HL-60 (cell line): ENCODE results near the gene APOBEC3B.
"Not testable (repeated sequence)": the region's sequence is repeated elsewhere in the genome, so short reads cannot be mapped to it uniquely, and the experiment has no call there.

Source experiments
- DNase-seq, 2 experiments: peaks; one replicate each; pipeline ENCODE4 v3.0.0-alpha.2; 2010 to 2020; ENCODE audit warnings: low read depth in 1 of 2, low spot score in 1 of 2
- H3K27ac ChIP-seq: fragments of 250-450 bp; sonication (Bioruptor Pico); replicated peaks from 2 replicates; pipeline ENCODE4 v1.5.1; 2020; ENCODE audit warnings: mild to moderate bottlenecking, moderate library complexity
- H3K27me3 ChIP-seq: fragments of 250-450 bp; sonication (Bioruptor Pico); 2 replicates; pipeline ENCODE4 v1.5.1; 2021; ENCODE audit warnings: mild to moderate bottlenecking, moderate library complexity; ENCODE audit not compliant: insufficient read depth, poor library complexity, severe bottlenecking
- H3K4me3 ChIP-seq: replicated peaks from 2 replicates; pipeline ENCODE4 v1.5.1; 2011; ENCODE audit warnings: mild to moderate bottlenecking, control low read depth, low read length; ENCODE audit not compliant: insufficient read depth
- CTCF ChIP-seq: IDR thresholded peaks from one replicate; pipeline ENCODE4 v1.5.1; 2011; ENCODE audit warnings: low read length, control low read depth, inconsistent platforms; ENCODE audit not compliant: insufficient read depth
- GABPA ChIP-seq: IDR thresholded peaks from 2 replicates; pipeline ENCODE4 v1.6.1; 2012; ENCODE audit warnings: low read depth
- POLR2AphosphoS5 ChIP-seq: IDR thresholded peaks from 2 replicates; pipeline ENCODE4 v1.6.1; 2012; ENCODE audit warnings: low read depth
- REST ChIP-seq: IDR thresholded peaks from 2 replicates; pipeline ENCODE4 v1.6.1; 2012; ENCODE audit warnings: low read depth; ENCODE audit not compliant: insufficient replicate concordance
- SPI1 ChIP-seq: IDR thresholded peaks from 2 replicates; pipeline ENCODE4 v1.6.1; 2012; ENCODE audit warnings: low read depth, mild to moderate bottlenecking, borderline replicate concordance

Gene APOBEC3B

GRCh38 chr22:38997518-38997917, 15.4 kb downstream of the APOBEC3B start:
- H3K4me3 ChIP-seq, result no peak overlapping the region
- no peaks in the 10 kb centered on the region for H3K27me3 ChIP-seq
- TF ChIP-seq GABPA, result no peak
- TF ChIP-seq POLR2AphosphoS5, result no peak
- no peak for TF ChIP-seq SPI1
- TF ChIP-seq REST, result no peak
- TF ChIP-seq CTCF, result no peak
- DNase-seq, result no peak
- no peak overlapping the region for H3K27ac ChIP-seq

- Histone ChIP-seq H3K27ac (no peak overlapping the region), H3K27me3 (no peaks in the 10 kb centered on the region), H3K4me3 (no peak overlapping the region)
- DNase-seq, result peak; percentile 60 to 85
- TF ChIP-seq REST (no peak), SPI1 (peak; percentile 87), POLR2AphosphoS5 (no peak), CTCF (peak; percentile 66), GABPA (no peak)
Measured at GRCh38 chr22:39003165-39003638, 21.1 kb downstream of the APOBEC3B start.

GRCh38 chr22:39007177-39007576, 25.0 kb downstream of the APOBEC3B start:
- Histone ChIP-seq H3K4me3 (no peak overlapping the region), H3K27me3 (no peaks in the 10 kb centered on the region), H3K27ac (no peak overlapping the region)
- TF ChIP-seq GABPA (no peak), POLR2AphosphoS5 (no peak)
- DNase-seq, result no peak

- TF ChIP-seq SPI1, result peak; percentile 52; the same call in 1 of the 2 replicates
Measured at GRCh38 chr22:39008271-39008850, 26.2 kb downstream of the APOBEC3B start.

GRCh38 chr22:39010946-39011345, 28.8 kb downstream of the APOBEC3B start:
- DNase-seq, result no peak
- no peak overlapping the region for H3K27ac ChIP-seq

More at GRCh38 chr22:39008271-39008850, 26.2 kb downstream of the APOBEC3B start:
- H3K27ac ChIP-seq, H3K4me3 ChIP-seq, H3K27me3 ChIP-seq, DNase-seq: not testable (repeated sequence)

More at GRCh38 chr22:39010946-39011345, 28.8 kb downstream of the APOBEC3B start:
- TF ChIP-seq POLR2AphosphoS5 (no peak), GABPA (no peak), REST (no peak), SPI1 (no peak), CTCF (no peak)
- Histone ChIP-seq H3K4me3 (no peak overlapping the region), H3K27me3 (no peaks in the 10 kb centered on the region)
